ENCODE data around the gene SENP1.

GRCh38 chr12:48104531-48104930 is 1.3 kb downstream of the SENP1 start:
- TF ChIP-seq CTCF (IDR thresholded peaks at IDR 0.05) (no peak), POLR2A (IDR thresholded peaks at IDR 0.05) (no peak), POLR2AphosphoS5 (IDR thresholded peaks at IDR 0.05) (no peak), EP300 (IDR thresholded peaks at IDR 0.05) (no peak)

All from sigmoid colon (tissue), 4 donors.